Upper lobe of left lung (tissue), 6 donors: ENCODE results near the gene LARP4B. TPM values are rescaled to one million over a fixed set of nuclear protein-coding genes. Genes with fewer than 3 reads are reported as not detected.

ENCODE experiments used
- ATAC-seq, 2 donors: fragments of 200-7000 bp; cut with Tn5 transposase; one replicate each; pipeline ENCODE4 v1.9.1; 2022; ENCODE audit warnings: mild to moderate bottlenecking in 2 of 2, moderate library complexity in 2 of 2; ENCODE audit not compliant: low FRiP score in 2 of 2
- DNase-seq, 2 donors: peaks; one replicate each; pipeline ENCODE4 v3.0.0-alpha.2; 2019 to 2020
- H3K27ac ChIP-seq, 4 donors: fragments of 200-600 bp; sonication (generic); one replicate each; pipeline ENCODE4 v1.5.1; 2016 to 2019
- H3K27me3 ChIP-seq, 4 donors: fragments of 200-600 bp; sonication (generic); one replicate each; pipeline ENCODE4 v1.5.1; 2017 to 2019
- H3K36me3 ChIP-seq, 4 donors: fragments of 200-600 bp; sonication (generic); one replicate each; pipeline ENCODE4 v1.5.1; 2016 to 2019
- H3K4me1 ChIP-seq, 4 donors: fragments of 200-600 bp; sonication (generic); one replicate each; pipeline ENCODE4 v1.5.1; 2018 to 2019
- H3K4me3 ChIP-seq, 4 donors: fragments of 200-600 bp; sonication (generic); one replicate each; pipeline ENCODE4 v1.5.1; 2017 to 2019; ENCODE audit warnings: mild to moderate bottlenecking in 2 of 4, moderate library complexity in 1 of 4
- H3K9me3 ChIP-seq, 4 donors: fragments of 200-600 bp; sonication (generic); one replicate each; pipeline ENCODE4 v1.5.1; 2018 to 2019
- EP300 ChIP-seq, 4 donors: sonication (generic); formaldehyde crosslinking; IDR thresholded peaks; one replicate each; pipeline ENCODE4 v1.5.1; 2017; ENCODE audit warnings: antibody characterized with exemption in 4 of 4, control low read depth in 2 of 4
- POLR2A ChIP-seq, 4 donors: fragments of 450-650 bp; IDR thresholded peaks; one replicate each; pipeline ENCODE4 v1.5.1; 2016 to 2017; ENCODE audit warnings: antibody characterized with exemption in 4 of 4, mild to moderate bottlenecking in 2 of 4
- POLR2AphosphoS5 ChIP-seq, 2 donors: sonication (generic); formaldehyde crosslinking; IDR thresholded peaks; one replicate each; pipeline ENCODE4 v1.5.1; 2017; ENCODE audit warnings: antibody characterized with exemption in 2 of 2
- WGBS, 2 donors: methylation state at CpG; one replicate each; pipeline ENCODE4 v1.1.5; 2017 to 2018; 5-methylcytosine and 5-hydroxymethylcytosine counted together
- total RNA-seq, 6 donors: library from RNA; depleted of rRNA in 4 of 6; stranded (reverse); fragments of >200 nt in 4 of 6; gene quantifications; one replicate each; pipeline versions ENCODE4 v1.1.0 to v1.2.1, GENCODE V29; 2016 to 2021
- TF ChIP-seq, protein P1 (sequence below), 6 experiments: fragments of 450-650 bp in 4 of 6; fragments of 200-600 bp in 2 of 6; sonication (generic) in 2 of 6; IDR thresholded peaks; one replicate each; pipeline ENCODE4 v1.5.1; 2016 to 2019; ENCODE audit warnings: antibody characterized with exemption in 6 of 6
- donor health status: DM: no; HTN: no; CAD: no; lungs with moderate emphysema.
- donor health status: DM: no; HTN: yes; CAD: no; lungs with severe emphysema.

Gene LARP4B
- total RNA-seq, 6 donors from 2014 or later: 106 to 154 (median 139) TPM

DNA sequence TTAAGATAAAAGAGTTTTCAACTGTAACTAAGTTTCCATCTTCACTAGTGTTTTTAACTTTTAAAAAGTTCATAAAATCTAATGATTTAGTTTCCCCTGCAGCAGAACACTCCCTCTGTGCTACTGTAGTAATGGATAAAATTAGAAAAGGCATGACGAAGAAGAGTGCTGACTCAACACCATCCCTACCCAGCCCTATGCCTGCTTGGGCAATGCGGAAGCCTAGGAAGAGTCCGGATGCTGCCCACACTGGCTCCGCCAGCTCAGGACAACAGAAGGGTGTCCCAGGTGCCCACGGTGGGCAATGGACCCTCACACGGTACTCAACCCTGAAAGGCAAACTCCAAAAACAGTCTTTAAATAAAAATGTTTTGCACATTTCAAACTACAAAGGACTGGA, 118.2 kb downstream of the LARP4B start:
- Histone ChIP-seq H3K4me1 (peaks cover 4 to 16% (median 9%) of the 10 kb centered on the region in 4 donors), H3K4me3 (no peak overlapping the region), H3K27ac (no peak overlapping the region), H3K9me3 (no peaks in the 10 kb centered on the region), H3K36me3 (peaks cover 38 to 98% (median 75%) of the 10 kb centered on the region in 4 donors), H3K27me3 (no peaks in the 10 kb centered on the region)
- no peak for ATAC-seq
- WGBS, 2 donors: 93 to 96% methylated on average over 6 of the region's 6 CpGs
- no peak for DNase-seq
- TF ChIP-seq POLR2AphosphoS5 (IDR thresholded peaks at IDR 0.05): no peak
- no peak for TF ChIP-seq EP300 (IDR thresholded peaks at IDR 0.05)
- TF ChIP-seq, protein P1, sequence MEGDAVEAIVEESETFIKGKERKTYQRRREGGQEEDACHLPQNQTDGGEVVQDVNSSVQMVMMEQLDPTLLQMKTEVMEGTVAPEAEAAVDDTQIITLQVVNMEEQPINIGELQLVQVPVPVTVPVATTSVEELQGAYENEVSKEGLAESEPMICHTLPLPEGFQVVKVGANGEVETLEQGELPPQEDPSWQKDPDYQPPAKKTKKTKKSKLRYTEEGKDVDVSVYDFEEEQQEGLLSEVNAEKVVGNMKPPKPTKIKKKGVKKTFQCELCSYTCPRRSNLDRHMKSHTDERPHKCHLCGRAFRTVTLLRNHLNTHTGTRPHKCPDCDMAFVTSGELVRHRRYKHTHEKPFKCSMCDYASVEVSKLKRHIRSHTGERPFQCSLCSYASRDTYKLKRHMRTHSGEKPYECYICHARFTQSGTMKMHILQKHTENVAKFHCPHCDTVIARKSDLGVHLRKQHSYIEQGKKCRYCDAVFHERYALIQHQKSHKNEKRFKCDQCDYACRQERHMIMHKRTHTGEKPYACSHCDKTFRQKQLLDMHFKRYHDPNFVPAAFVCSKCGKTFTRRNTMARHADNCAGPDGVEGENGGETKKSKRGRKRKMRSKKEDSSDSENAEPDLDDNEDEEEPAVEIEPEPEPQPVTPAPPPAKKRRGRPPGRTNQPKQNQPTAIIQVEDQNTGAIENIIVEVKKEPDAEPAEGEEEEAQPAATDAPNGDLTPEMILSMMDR (IDR thresholded peaks at IDR 0.05): no peak
- TF ChIP-seq POLR2A (IDR thresholded peaks at IDR 0.05): no peak

DNA sequence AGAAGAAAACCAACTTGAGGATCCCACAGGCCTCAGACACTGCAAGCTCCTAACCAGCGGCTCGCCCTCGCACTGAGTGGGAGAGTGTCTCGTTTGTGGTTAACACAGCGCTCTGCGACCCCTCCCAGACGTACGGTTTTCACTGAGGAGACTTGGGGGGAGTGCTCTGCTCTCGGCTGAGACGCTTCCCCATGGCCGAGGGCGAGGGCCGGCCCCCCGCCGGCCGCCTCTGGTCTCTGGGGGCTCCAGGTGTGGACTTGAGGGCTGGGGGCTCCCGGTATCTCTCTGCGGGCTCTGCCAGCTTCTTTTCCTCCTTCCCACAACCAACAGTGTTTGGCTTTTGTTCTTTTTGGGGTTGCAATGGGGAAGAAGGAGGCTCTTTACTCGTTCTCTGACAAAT, 118.7 kb downstream of the LARP4B start:
- H3K4me1 ChIP-seq: peaks cover under 1 to 12% (median 6%) of the 10 kb centered on the region in 4 donors
- H3K4me3 ChIP-seq: no peak overlapping the region
- no peak overlapping the region for H3K27ac ChIP-seq
- peaks cover 38 to 98% (median 78%) of the 10 kb centered on the region in 4 donors for H3K36me3 ChIP-seq
- WGBS, 2 donors: 93 to 96% methylated on average over 12 to 19 of the region's 19 CpGs
- TF ChIP-seq, protein P1 (IDR thresholded peaks at IDR 0.05): no peak
- no peak for TF ChIP-seq POLR2AphosphoS5 (IDR thresholded peaks at IDR 0.05)
- H3K27me3 ChIP-seq: no peaks in the 10 kb centered on the region
- ATAC-seq (no peak), DNase-seq (peak in 1 of 2 donors; percentile 69)
- H3K9me3 ChIP-seq: no peaks in the 10 kb centered on the region

DNA sequence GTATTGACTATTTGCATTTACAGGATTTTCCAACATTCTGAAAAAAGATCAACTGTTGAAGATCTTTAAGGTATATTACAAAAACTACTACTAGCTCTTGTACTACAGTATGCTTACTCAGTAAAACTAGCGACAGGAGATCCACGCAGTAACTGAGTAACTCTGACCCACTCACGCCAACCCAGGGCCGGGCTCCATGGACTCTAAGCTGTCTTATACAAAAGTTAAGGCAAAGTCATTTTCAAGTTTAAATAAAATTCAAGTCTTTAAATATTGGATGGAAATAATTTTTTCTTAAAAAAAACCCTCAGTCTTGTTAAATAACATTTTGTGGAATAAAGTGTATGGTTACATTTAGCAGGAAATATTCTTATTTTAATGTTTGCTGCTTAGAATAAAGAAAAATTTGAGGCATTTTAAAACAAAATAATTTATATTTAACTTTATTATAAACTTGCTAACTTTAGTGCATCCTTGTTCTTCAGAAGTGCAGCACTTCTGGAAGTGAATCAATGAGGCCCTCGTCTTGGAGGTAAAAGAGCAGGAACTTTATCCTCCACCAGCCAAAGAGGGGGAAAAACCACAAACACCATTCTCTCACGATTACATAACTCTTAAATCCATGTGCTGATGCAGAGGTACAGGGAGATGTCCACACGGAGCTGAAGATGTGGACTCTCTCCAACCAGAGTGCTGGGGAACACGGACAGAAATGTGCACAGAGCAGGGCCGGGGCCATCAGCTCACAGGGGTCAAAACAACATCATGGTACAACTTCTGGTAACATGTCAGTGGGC, 119.9 kb downstream of the LARP4B start:
- no peak for ATAC-seq
- Histone ChIP-seq H3K27ac (no peak overlapping the region), H3K27me3 (no peaks in the 10 kb centered on the region), H3K9me3 (no peaks in the 10 kb centered on the region), H3K36me3 (peaks cover 37 to 98% (median 79%) of the 10 kb centered on the region in 4 donors), H3K4me1 (no peaks in the 10 kb centered on the region), H3K4me3 (no peak overlapping the region)
- DNase-seq: no peak
- no peak for TF ChIP-seq POLR2A (IDR thresholded peaks at IDR 0.05)
- TF ChIP-seq EP300 (IDR thresholded peaks at IDR 0.05): no peak
- TF ChIP-seq, protein P1 (IDR thresholded peaks at IDR 0.05): no peak
- TF ChIP-seq POLR2AphosphoS5 (IDR thresholded peaks at IDR 0.05): no peak
- 70 to 87% methylated on average over 9 of the region's 9 CpGs for WGBS, 2 donors

DNA sequence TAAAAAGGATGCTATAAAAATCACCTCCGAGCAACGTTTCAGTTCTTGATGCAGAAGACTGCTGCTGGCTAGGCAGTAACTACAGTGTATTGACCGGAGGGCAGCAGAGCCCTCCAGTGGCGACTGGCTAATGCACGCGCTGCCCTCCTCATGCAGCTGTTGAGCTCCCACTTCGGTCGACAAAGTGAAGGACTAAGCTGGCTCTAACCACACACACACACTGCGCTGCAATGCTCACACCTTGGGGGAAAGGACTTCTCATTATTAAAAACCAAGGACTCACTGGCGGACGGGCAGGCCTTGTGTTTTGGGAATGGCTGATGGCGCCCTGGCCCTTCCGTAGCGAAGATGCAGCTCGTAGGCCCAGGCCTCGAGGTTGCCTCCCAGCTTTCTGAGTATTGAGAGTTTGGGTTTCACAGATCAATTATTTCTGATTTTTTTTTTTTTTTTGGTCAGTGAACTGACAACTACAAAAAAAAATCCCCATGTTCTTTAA, 121.1 kb downstream of the LARP4B start:
- Histone ChIP-seq H3K27ac (no peak overlapping the region), H3K36me3 (peaks cover 28 to 96% (median 73%) of the 10 kb centered on the region in 4 donors), H3K9me3 (no peaks in the 10 kb centered on the region), H3K4me3 (no peak overlapping the region), H3K4me1 (peaks cover 0 to 2% (median 0%) of the 10 kb centered on the region in 4 donors), H3K27me3 (no peaks in the 10 kb centered on the region)
- TF ChIP-seq POLR2AphosphoS5 (IDR thresholded peaks at IDR 0.05) (no peak), POLR2A (IDR thresholded peaks at IDR 0.05) (no peak)
- TF ChIP-seq, protein P1 (IDR thresholded peaks at IDR 0.05): peak in 2 of 6 experiments; percentile 8 to 24
- peak in 1 of 2 donors; percentile 24 for ATAC-seq
- no peak for DNase-seq
- 81 to 83% methylated on average over 16 of the region's 16 CpGs for WGBS, 2 donors
